ENCODE measurements around the gene FPR2. TPM values are rescaled to one million over a fixed set of nuclear protein-coding genes. Genes with fewer than 3 reads are reported as not detected.

FPR2 gene
- total RNA-seq, 2 experiments from 2014 or later = not detected

GRCh38 chr19:51729781-51730180 is 31.2 kb upstream of the FPR2 start:
- Histone ChIP-seq H3K4me3 (ENCODE audit: low read depth, low read length, poor library complexity, severe bottlenecking) (no peak overlapping the region), H4K20me1 (ENCODE audit: insufficient read depth, low read length) (no peaks in the 10 kb centered on the region), H3K9me2 (ENCODE audit: insufficient read depth, low read length) (no peaks in the 10 kb centered on the region), H3K9me3 (ENCODE audit: low read length) (no peaks in the 10 kb centered on the region), H3K36me3 (ENCODE audit: insufficient read depth, low read length) (no peaks in the 10 kb centered on the region), H3K79me2 (ENCODE audit: insufficient read depth, low read depth, low read length) (no peaks in the 10 kb centered on the region), H2AFZ (ENCODE audit: low read length) (no peak overlapping the region), H3K4me1 (ENCODE audit: insufficient read depth, low read length, poor library complexity, severe bottlenecking) (no peaks in the 10 kb centered on the region), H3K27ac (ENCODE audit: low read depth, low read length, poor library complexity, severe bottlenecking) (no peak overlapping the region), H3K4me2 (ENCODE audit: low read length) (no peak overlapping the region)
- no TSS peak for BruUV-seq (replicated peaks)
- no peak for TF ChIP-seq EZH2phosphoT487 (IDR thresholded peaks at IDR 0.05; ENCODE audit: borderline replicate concordance, low read depth, low read length)
- TF ChIP-seq, protein P1, sequence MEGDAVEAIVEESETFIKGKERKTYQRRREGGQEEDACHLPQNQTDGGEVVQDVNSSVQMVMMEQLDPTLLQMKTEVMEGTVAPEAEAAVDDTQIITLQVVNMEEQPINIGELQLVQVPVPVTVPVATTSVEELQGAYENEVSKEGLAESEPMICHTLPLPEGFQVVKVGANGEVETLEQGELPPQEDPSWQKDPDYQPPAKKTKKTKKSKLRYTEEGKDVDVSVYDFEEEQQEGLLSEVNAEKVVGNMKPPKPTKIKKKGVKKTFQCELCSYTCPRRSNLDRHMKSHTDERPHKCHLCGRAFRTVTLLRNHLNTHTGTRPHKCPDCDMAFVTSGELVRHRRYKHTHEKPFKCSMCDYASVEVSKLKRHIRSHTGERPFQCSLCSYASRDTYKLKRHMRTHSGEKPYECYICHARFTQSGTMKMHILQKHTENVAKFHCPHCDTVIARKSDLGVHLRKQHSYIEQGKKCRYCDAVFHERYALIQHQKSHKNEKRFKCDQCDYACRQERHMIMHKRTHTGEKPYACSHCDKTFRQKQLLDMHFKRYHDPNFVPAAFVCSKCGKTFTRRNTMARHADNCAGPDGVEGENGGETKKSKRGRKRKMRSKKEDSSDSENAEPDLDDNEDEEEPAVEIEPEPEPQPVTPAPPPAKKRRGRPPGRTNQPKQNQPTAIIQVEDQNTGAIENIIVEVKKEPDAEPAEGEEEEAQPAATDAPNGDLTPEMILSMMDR (conservative IDR thresholded peaks at IDR 0.05; ENCODE audit: low read length) = no peak
- POLR2A ChIA-PET = no interaction called here
- CTCF ChIA-PET (ENCODE audit: unreplicated experiment) = no interaction called here
- intact Hi-C loops (cut with micrococcal nuclease; ENCODE audit: unreplicated experiment) = no loop called here
- no peak for DNase-seq (ENCODE audit: low spot score)

DNA sequence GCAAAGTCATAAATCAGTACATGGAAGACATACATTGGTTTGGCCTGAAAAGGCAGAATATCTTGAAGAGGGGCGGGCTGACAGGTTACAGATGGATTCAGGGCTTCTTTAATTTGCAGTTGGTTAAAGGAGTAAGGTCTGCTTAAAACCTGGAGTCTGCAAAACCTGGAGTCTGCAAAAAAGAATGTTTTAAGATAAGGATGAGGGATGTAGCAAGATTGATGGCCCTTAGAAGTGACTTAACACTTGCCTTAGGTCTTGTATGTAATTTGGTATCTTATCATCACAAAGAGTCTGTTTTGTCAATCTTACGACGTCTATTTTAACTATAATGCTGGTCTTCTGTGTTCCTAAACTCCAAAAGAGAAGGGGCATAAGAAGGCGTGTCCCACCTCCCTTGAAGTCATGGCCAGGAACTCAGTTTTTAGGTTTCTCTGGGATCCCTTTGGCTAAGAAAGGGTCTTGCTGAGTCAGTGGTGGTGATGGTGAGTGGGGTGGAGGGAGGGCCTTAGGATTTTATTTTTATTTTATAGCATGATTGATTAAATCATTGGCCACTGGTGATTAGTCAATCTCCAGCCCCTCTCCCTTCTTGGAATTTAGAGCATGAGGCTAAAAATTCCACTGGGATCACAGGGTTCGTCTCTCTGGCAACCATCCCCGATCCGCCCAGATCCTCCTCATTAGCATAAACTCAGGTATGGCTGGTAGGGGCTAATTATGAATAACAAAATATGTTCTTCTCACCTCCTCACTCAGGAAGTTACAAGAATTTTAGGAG is 27.0 kb upstream of the FPR2 start:
- ChIA-PET POLR2A (no interaction called here), CTCF (ENCODE audit: unreplicated experiment) (no interaction called here)
- no peaks in the 10 kb centered on the region for H3K9me3 ChIP-seq (ENCODE audit: low read length)
- no peaks in the 10 kb centered on the region for H3K4me1 ChIP-seq (ENCODE audit: insufficient read depth, low read length, poor library complexity, severe bottlenecking)
- H3K36me3 ChIP-seq (ENCODE audit: insufficient read depth, low read length) = no peaks in the 10 kb centered on the region
- no peak overlapping the region for H2AFZ ChIP-seq (ENCODE audit: low read length)
- no peaks in the 10 kb centered on the region for H3K9me2 ChIP-seq (ENCODE audit: insufficient read depth, low read length)
- no peak for DNase-seq (ENCODE audit: low spot score)
- no peak overlapping the region for H3K4me3 ChIP-seq (ENCODE audit: low read depth, low read length, poor library complexity, severe bottlenecking)
- TF ChIP-seq EZH2phosphoT487 (IDR thresholded peaks at IDR 0.05; ENCODE audit: borderline replicate concordance, low read depth, low read length) = no peak
- TF ChIP-seq, protein P1 (conservative IDR thresholded peaks at IDR 0.05; ENCODE audit: low read length) = no peak
- H4K20me1 ChIP-seq (ENCODE audit: insufficient read depth, low read length) = no peaks in the 10 kb centered on the region
- no peak overlapping the region for H3K4me2 ChIP-seq (ENCODE audit: low read length)
- intact Hi-C loops (cut with micrococcal nuclease; ENCODE audit: unreplicated experiment) = no loop called here
- no peaks in the 10 kb centered on the region for H3K79me2 ChIP-seq (ENCODE audit: insufficient read depth, low read depth, low read length)
- BruUV-seq (replicated peaks) = no TSS peak
- H3K27ac ChIP-seq (ENCODE audit: low read depth, low read length, poor library complexity, severe bottlenecking) = no peak overlapping the region

DNA sequence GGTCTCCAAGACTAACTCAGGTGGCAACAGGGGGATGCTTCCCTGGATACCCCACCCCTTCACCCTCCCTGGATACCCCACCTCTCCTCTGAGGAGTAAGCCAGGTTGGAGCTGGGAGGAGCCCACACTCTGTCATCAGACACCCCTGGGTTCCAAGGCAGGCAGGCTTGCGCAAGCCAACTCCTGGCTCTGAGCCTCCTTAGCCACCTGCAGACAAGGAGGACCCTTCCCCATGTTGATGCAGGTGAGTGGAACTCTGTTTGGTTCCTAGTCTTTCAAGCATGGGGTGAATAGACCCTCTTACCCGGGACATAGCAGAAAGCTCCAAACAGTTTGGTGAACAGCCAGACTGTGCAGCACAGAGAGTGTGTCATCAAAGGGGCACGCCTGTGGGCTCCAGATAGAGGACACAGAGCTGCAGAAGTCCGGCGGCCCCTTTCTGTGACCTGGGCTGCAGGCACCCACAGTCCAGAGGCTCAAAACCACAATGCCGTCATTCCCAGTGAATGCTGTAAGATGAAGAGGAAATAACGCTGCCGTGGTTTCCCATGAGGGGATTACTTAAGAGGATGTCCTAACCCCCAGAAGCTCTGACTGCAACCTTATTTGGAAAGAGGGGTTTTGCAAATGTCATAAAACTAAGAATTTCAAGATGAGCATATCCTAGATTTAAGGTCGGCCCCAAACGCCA is 25.1 kb upstream of the FPR2 start:
- intact Hi-C loops (cut with micrococcal nuclease; ENCODE audit: unreplicated experiment) = no loop called here
- no peak for DNase-seq (ENCODE audit: low spot score)
- Histone ChIP-seq H3K4me1 (ENCODE audit: insufficient read depth, low read length, poor library complexity, severe bottlenecking) (no peaks in the 10 kb centered on the region), H2AFZ (ENCODE audit: low read length) (no peak overlapping the region), H3K27ac (ENCODE audit: low read depth, low read length, poor library complexity, severe bottlenecking) (no peak overlapping the region), H3K9me2 (ENCODE audit: insufficient read depth, low read length) (no peaks in the 10 kb centered on the region), H3K36me3 (ENCODE audit: insufficient read depth, low read length) (no peaks in the 10 kb centered on the region), H3K9me3 (ENCODE audit: low read length) (no peaks in the 10 kb centered on the region), H3K79me2 (ENCODE audit: insufficient read depth, low read depth, low read length) (no peaks in the 10 kb centered on the region), H4K20me1 (ENCODE audit: insufficient read depth, low read length) (no peaks in the 10 kb centered on the region), H3K4me2 (ENCODE audit: low read length) (no peak overlapping the region), H3K4me3 (ENCODE audit: low read depth, low read length, poor library complexity, severe bottlenecking) (no peak overlapping the region)
- TF ChIP-seq EZH2phosphoT487 (IDR thresholded peaks at IDR 0.05; ENCODE audit: borderline replicate concordance, low read depth, low read length) = no peak
- TF ChIP-seq, protein P1 (conservative IDR thresholded peaks at IDR 0.05; ENCODE audit: low read length) = no peak
- no TSS peak for BruUV-seq (replicated peaks)
- ChIA-PET CTCF (ENCODE audit: unreplicated experiment) (no interaction called here), POLR2A (no interaction called here)
